ENCODE data around the gene NDRG3.
"Not testable (repeated sequence)": the region's sequence is repeated elsewhere in the genome, so short reads cannot be mapped to it uniquely, and the experiment has no call there.

NDRG3 gene

DNA sequence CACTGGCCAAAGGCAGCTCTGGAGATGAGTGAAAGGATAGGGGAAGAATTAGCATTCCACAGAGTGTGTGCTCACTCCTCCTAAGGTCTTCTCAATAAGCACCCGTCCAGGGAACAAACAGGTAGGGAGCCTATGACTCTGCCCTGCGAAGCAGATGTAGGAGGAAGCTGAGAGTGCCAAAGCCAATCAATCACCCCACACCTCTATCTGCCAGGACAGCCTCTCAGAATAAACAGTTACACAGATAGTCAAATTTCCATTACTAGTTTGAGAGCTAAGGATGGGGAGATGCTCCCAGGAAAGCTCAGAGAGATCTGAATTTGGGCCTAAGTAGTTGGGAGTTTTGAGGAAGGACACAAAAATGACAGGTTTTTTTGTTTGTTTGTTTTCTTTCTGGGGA, 59.4 kb downstream of the NDRG3 start:
- no peak for DNase-seq

GRCh38 chr20:36684747-36685146, 61.1 kb downstream of the NDRG3 start:
- DNase-seq: no peak

- DNase-seq: no peak
Measured at GRCh38 chr20:36682311-36682710, 63.6 kb downstream of the NDRG3 start.

GRCh38 chr20:36677422-36677771, 68.5 kb downstream of the NDRG3 start:
- no peak for DNase-seq

DNA sequence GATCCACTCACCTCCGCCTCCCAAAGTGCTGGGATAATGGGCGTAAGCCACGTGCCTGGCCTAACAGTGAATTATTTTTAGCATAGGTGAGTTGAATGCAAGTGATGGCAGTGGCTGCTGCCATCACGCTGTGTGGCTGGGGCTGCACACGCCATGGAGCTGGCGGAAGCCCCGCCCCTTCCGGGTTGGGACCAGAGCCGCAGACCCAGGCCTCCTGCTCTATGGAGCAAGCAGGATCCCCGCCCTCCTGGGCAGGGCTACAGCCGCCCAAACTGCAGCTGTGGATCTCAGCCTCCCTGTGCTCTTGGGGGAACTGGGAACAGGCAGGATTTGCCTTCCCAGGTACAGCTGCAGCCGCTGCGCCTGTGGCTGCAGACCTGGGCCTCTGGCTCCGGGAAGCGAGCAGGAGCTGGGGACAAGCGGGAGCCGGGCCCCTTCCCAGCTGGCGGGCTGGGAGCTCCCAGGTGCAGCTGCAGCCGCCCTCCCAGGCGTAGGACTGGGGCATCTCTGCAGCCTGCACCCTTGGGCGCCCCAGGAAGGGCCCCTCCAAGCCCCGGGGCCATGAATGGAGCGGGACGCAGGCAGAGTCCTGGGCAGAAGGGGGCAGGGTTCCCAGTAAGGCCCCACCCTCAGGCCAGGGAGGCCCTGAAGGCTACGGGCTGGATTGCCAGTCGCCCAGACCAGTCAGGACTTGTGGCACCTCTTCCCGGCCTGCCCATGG, 69.0 kb downstream of the NDRG3 start:
- DNase-seq: no peak

GRCh38 chr20:36675545-36675944, 70.3 kb downstream of the NDRG3 start:
- not testable (repeated sequence) for DNase-seq

- DNase-seq: no peak
Measured at GRCh38 chr20:36672991-36673390, 72.9 kb downstream of the NDRG3 start.

- no peak for DNase-seq
Measured at GRCh38 chr20:36670665-36671357, 75.1 kb downstream of the NDRG3 start.

- DNase-seq: no peak
Measured at GRCh38 chr20:36666181-36666740, 79.6 kb downstream of the NDRG3 start.

- DNase-seq: no peak
Measured at GRCh38 chr20:36663031-36663430, 82.9 kb downstream of the NDRG3 start.

GRCh38 chr20:36658300-36658699, 87.6 kb downstream of the NDRG3 start:
- DNase-seq: peak; percentile 51

DNA sequence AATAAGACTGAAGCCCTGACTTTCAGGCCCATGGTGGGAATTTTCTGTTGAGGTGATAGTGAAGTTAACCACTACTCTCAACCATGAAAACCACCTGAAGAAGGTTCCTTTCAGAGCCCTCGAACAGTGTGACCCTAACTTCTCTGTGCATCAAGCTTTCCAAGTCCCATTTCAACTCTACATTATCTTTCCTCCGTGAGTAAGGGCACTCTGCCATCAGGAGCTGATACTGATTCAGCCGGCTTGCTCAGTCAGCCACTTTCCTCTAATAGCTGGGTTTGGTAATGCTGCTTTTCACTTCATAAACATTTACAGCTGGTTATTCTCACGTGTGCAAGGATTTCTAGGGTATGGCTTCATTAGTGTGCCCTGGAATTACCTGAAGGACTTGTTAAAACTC, 89.2 kb downstream of the NDRG3 start:
- no peak for DNase-seq

DNA sequence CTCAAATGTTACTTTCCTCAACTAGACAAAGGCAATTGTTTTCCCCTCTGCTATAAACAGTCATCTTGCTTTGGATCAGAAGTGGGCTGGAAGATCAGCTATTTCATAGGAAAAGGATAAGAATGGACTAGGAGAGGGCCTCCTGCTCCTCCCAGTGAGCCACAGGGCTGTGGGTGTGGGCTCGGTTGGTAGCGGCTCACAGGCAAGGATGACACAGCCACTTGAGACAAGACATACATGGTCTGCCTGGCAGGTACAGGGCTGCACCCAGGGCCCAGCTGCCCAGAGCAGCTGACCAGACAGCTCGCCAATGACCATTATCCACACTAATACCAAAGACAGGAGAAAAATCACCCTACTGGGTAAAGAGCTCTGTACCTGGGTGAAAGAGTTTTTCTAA, 90.9 kb downstream of the NDRG3 start:
- DNase-seq: no peak

GRCh38 chr20:36654506-36654905, 91.4 kb downstream of the NDRG3 start:
- DNase-seq: no peak

GRCh38 chr20:36653456-36653855, 92.4 kb downstream of the NDRG3 start:
- no peak for DNase-seq

DNA sequence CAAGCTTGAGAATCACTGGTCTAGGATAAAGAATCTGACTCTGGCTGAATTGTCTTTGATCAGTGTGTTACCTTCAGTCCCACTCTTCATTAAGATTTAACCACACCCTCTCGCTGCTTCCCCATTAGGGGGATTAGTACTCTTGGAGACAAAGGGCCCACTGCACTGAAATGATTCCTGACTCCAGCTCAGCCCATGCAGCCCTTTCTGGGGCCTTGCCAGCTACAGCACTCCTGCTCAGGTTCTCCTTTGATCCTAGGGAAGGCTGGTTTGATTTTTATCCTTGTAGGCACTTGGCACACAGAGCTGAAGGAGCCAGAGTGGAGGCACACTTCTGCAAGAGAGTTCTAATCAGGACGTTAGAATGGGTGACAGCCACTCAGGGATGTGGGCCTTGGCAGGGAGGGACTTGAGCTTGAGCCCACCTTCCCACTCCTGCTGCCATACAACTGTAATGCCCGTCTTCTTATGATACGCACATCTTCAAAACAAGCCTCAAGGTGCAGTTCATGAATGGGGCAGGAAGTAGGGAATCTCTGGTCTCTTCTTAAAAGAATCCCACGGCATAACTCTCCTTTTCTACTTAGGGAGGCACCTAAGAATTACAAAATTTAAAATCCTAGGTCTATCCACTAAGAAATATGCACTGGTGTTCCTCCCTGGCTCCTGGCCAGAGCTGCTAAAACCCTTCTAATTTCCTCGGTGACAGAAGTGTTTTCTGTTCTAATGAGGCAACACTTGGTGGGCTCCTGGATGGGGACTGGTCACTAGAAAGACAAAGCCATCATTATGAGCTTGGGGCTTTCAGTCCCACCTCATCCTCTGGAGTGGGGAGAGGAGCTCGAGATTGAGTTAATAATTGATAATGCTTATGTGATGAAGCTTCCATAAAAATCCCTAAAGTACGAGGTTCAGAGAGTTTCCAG, 98.4 kb downstream of the NDRG3 start:
- no peak for DNase-seq

DNA sequence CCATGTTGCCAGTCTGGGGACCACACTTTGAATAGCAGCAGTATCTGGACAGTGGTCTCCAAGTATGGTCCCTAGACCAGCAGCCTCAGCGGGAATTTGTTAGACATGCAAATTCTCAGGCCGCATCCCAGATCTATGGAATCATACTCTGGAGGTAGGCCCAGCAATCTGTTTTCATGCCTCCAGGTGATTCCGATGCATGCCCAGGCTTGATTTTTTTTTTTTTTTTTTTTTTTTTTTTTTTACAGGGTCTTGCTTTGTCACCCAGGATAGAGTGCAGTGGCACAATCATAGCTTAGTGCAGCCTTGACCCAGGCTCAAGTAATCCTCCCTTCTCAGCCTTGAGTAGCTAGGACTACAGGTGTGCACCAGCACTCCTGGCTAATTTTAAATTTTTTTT, 99.2 kb downstream of the NDRG3 start:
- no peak for DNase-seq

- DNase-seq: peak; percentile 80
Measured at GRCh38 chr20:36645998-36646397, 99.9 kb downstream of the NDRG3 start, which contains the start of gene SLA2. TSS of gene SLA2 (minus strand) at chr20:36646196. CDS start at chr20:36641335, 4,861 bp downstream.

DNA sequence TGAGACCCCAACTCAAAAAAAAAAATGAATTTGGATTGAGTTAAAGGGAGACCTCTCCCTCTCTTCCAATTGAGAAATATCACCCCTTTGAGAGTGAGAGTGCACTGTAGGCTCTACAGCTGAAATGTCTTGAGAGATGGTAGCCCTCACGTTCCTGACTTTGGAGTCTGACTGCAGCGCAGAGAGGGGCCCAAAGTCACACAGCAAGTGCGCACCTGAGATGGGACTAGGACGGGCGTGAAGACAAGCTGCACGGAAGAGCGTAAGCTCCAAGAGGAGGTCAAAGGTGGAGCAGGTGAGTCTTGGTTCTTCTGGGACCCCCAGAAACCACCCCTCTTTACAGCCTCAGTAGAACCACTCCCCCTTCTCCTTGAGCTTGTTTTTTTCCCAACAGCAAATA, 100.5 kb downstream of the NDRG3 start:
- no peak for DNase-seq

- peak; percentile 58 for DNase-seq
Measured at GRCh38 chr20:36644706-36645095, 101.2 kb downstream of the NDRG3 start.

- peak; percentile 67 for DNase-seq
Measured at GRCh38 chr20:36644032-36644705, 101.7 kb downstream of the NDRG3 start.

GRCh38 chr20:36642136-36642535, 103.8 kb downstream of the NDRG3 start:
- no peak for DNase-seq

DNA sequence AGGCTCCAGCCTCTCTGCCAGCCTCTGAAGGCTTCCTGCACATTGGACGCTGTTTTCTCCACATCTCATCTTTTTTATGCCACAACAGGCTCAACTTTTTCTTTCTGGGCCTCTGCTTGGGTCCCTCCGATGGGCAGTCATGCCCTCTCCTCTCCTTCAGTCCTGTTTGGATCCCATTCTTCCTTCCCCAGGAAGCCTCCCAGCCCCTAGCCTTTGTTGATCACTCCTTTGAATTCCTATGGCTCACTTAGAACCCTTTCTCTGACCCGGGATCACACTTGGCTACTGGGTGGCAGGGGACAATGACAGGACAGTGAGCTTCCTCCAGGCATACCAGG, 104.4 kb downstream of the NDRG3 start:
- no peak for DNase-seq
